GM20431 (cell line): ENCODE data around the gene TEX38.
"Not testable (repeated sequence)": the region's sequence is repeated elsewhere in the genome, so short reads cannot be mapped to it uniquely, and the experiment has no call there.

ENCODE experiments used
- in situ Hi-C: fragments of 300-500 bp; cut with MseI, MboI; formaldehyde crosslinking; loops from one replicate; pipeline ENCODE4 v1.15.0; 2020; ENCODE audit warnings: low sequenced_read_pairs; ENCODE audit not compliant: unreplicated experiment

TEX38 gene

GRCh38 chr1:46671554-46671953 is at the start of gene TEX38:
Gene TEX38 (plus strand): TSS chr1:46671854. CDS start chr1:46671935, 81 bp downstream.
- in situ Hi-C loops, result no loop called here

- in situ Hi-C loops, result no loop called here
These were observed 49.7 kb upstream of the TEX38 start for GRCh38 chr1:46621930-46622329.

- in situ Hi-C loops, result no loop called here
These were observed 49.3 kb upstream of the TEX38 start for GRCh38 chr1:46622344-46622743.

GRCh38 chr1:46623743-46624644 is 47.7 kb upstream of the TEX38 start:
- in situ Hi-C loops, result no loop called here

GRCh38 chr1:46630719-46631118 is 40.9 kb upstream of the TEX38 start:
- in situ Hi-C loops, result no loop called here

- in situ Hi-C loops, result no loop called here
These were observed 36.4 kb upstream of the TEX38 start for GRCh38 chr1:46635205-46635604.

- in situ Hi-C loops, result no loop called here
These were observed 34.1 kb upstream of the TEX38 start for GRCh38 chr1:46637444-46638083.

GRCh38 chr1:46638921-46639320 is 32.7 kb upstream of the TEX38 start:
- in situ Hi-C loops, result no loop called here

GRCh38 chr1:46639547-46639946 is 32.1 kb upstream of the TEX38 start:
- in situ Hi-C loops, result no loop called here

GRCh38 chr1:46642115-46642680 is 29.5 kb upstream of the TEX38 start:
- in situ Hi-C loops, result no loop called here

GRCh38 chr1:46643368-46643775 is 28.3 kb upstream of the TEX38 start:
- in situ Hi-C loops, result no loop called here

- in situ Hi-C loops, result no loop called here
These were observed 25.8 kb upstream of the TEX38 start for GRCh38 chr1:46645815-46646214.

GRCh38 chr1:46646331-46646730 is 25.3 kb upstream of the TEX38 start:
- in situ Hi-C loops, result no loop called here

- in situ Hi-C loops, result no loop called here
These were observed 24.8 kb upstream of the TEX38 start for GRCh38 chr1:46646844-46647243.

GRCh38 chr1:46647611-46648010 is 24.0 kb upstream of the TEX38 start:
- in situ Hi-C loops, result no loop called here

- in situ Hi-C loops, result no loop called here
These were observed 21.9 kb upstream of the TEX38 start for GRCh38 chr1:46649764-46650163.

GRCh38 chr1:46650491-46650890 is 21.2 kb upstream of the TEX38 start:
- in situ Hi-C loops, result no loop called here

- in situ Hi-C loops, result not testable (repeated sequence)
These were observed 20.5 kb upstream of the TEX38 start for GRCh38 chr1:46651152-46651551.

GRCh38 chr1:46652321-46653100 is 19.1 kb upstream of the TEX38 start:
- in situ Hi-C loops, result no loop called here

GRCh38 chr1:46653405-46653958 is 18.2 kb upstream of the TEX38 start:
- in situ Hi-C loops, result no loop called here
